D721Med (cell line): ENCODE data around the gene TACSTD2.

Experiments
- DNase-seq: peaks from one replicate; pipeline ENCODE4 v3.0.0; 2011; ENCODE audit warnings: low spot score; ENCODE audit not compliant: insufficient read length
- FAIRE-seq: peaks from 2 replicates; lab custom pipeline; 2011; peaks lifted over from hg19 to GRCh38; lab: Jason Lieb, UNC
- CTCF ChIP-seq: IDR thresholded peaks from 2 replicates; pipeline ENCODE4 v1.5.1; 2012; ENCODE audit warnings: mild to moderate bottlenecking, control low read depth; ENCODE audit not compliant: insufficient read depth; ENCODE audit errors: missing control alignments

The TACSTD2 gene

GRCh38 chr1:58581641-58582040, 4.6 kb upstream of the TACSTD2 start:
- FAIRE-seq, result no peak
- DNase-seq, result no peak
- no peak for TF ChIP-seq CTCF

GRCh38 chr1:58580186-58580585, 3.1 kb upstream of the TACSTD2 start:
- TF ChIP-seq CTCF, result no peak
- FAIRE-seq (no peak), DNase-seq (no peak)

GRCh38 chr1:58577654-58578030, 590 bp upstream of the TACSTD2 start:
- no peak for DNase-seq

GRCh38 chr1:58576325-58576726, 726 bp downstream of the TACSTD2 start:
- TF ChIP-seq CTCF, result no peak
- DNase-seq (no peak), FAIRE-seq (no peak)

More at GRCh38 chr1:58577654-58578030, 590 bp upstream of the TACSTD2 start:
- TF ChIP-seq CTCF, result no peak
- FAIRE-seq, result no peak

DNA sequence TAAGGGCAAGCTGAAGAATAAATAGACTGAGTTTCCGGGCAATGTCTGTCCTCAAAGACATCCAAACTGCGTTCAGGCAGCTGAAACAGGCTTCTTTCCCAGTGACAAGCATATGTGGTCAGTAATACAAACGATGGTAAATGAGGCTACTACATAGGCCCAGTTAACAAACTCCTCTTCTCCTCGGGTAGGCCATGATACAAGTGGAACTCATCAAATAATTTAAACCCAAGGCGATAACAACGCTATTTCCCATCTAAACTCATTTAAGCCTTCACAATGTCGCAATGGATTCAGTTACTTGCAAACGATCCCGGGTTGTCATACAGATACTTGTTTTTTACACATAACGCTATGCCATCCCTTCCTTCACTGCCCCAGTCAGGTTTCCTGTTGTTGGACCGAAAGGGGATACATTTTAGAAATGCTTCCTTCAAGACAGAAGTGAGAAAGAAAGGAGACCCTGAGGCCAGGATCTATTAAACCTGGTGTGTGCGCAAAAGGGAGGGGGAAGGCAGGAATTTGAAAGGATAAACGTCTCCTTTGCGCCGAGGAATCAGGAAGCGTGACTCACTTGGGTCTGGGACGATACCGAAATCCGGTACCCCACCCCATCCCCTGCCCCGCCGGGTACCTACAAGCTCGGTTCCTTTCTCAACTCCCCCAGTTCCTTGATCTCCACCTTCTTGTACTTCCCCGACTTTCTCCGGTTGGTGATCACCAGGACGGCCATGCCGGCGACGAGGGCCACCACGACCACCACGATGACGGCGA, 1.3 kb downstream of the TACSTD2 start:
- TF ChIP-seq CTCF, result no peak
- FAIRE-seq, result no peak
- DNase-seq, result no peak

DNA sequence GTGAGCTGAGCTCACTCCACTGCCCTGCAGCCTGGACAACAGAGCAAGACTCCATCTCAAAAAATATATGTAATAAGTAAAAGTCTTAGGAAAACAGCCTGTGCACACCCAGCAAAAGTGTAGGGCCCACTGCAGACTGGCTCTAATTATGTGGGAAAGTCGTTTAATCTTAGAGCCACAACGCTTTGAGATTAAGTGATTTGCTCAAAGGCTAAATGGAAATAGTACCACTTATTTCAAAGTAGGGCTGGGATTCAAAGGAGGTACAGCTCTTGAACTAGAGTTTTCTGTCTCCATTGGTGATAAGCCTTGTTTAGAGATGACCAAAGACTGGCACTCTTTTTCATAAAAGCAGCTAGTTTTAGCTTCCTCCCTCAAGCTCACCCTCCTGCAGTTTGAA, 2.2 kb downstream of the TACSTD2 start:
- no peak for TF ChIP-seq CTCF
- DNase-seq (no peak), FAIRE-seq (no peak)
